ENCODE data around the gene TLCD1.

- no peak for TF ChIP-seq POLR2A (IDR thresholded peaks at IDR 0.05; ENCODE audit: low read length)
- no peak for TF ChIP-seq GATA1 (IDR thresholded peaks at IDR 0.05; ENCODE audit: low read depth, low read length)
Measured at GRCh38 chr17:28707339-28707720, 18.7 kb downstream of the TLCD1 start.
